Measurements from ENCODE around the gene B3GALT6. TPM values are rescaled to one million over a fixed set of nuclear protein-coding genes. Genes with fewer than 3 reads are reported as not detected.

The B3GALT6 gene
- polyA plus RNA-seq (2013): 16.1 and 16.2 TPM in 2 replicates

GRCh38 chr1:1232208-1232795 is at the start of gene B3GALT6:
Gene B3GALT6 (plus strand): TSS chr1:1232237. CDS start chr1:1232279, 42 bp downstream.
- Histone ChIP-seq H3K27ac (ENCODE audit: low read depth, low read length) (peak within 1 kb of the TSS; percentile 79), H2BK12ac (ENCODE audit: low read length) (peak within 1 kb of the TSS; percentile 16), H3K4me1 (ENCODE audit: control insufficient read depth in 1 of 2, insufficient read depth in 2 of 2, low read length in 2 of 2) (peaks cover 16 to 18% of the 10 kb centered on the region in 2 experiments), H3K4me3 (ENCODE audit: low read depth, low read length) (peak within 1 kb of the TSS; percentile 95), H3K9ac (ENCODE audit: low read length) (peak within 1 kb of the TSS; percentile 96), H3K9me3 (ENCODE audit: insufficient read depth, low read depth, low read length) (peaks cover 12% of the 10 kb centered on the region), H4K91ac (ENCODE audit: low read depth, low read length) (peak within 1 kb of the TSS; percentile 96), H3K79me2 (ENCODE audit: control insufficient read depth, insufficient read depth, low read length, poor library complexity) (peaks cover 14% of the 10 kb centered on the region), H3K79me1 (ENCODE audit: low read length) (peaks cover 10% of the 10 kb centered on the region), H3K4ac (ENCODE audit: low read depth, low read length) (peak within 1 kb of the TSS; percentile 85), H2BK120ac (ENCODE audit: insufficient read depth, low read length, poor library complexity) (peak within 1 kb of the TSS; percentile 94), H3K4me2 (ENCODE audit: low read length) (peak within 1 kb of the TSS; percentile 91), H3K18ac (ENCODE audit: low read length) (peak within 1 kb of the TSS; percentile 96), H4K8ac (ENCODE audit: low read depth, low read length) (peak within 1 kb of the TSS; percentile 97), H3K14ac (ENCODE audit: low read length) (peak within 1 kb of the TSS; percentile 96), H3K27me3 (ENCODE audit: insufficient read depth, low read length) (no peaks in the 10 kb centered on the region), H2BK5ac (ENCODE audit: low read depth, low read length, poor library complexity) (peak within 1 kb of the TSS; percentile 74), H4K12ac (ENCODE audit: low read depth, low read length) (peak within 1 kb of the TSS; percentile 96), H2AK5ac (ENCODE audit: low read length) (peak within 1 kb of the TSS; percentile 100), H3K36me3 (ENCODE audit: control insufficient read depth in 1 of 2, insufficient read depth in 2 of 2, low read length in 2 of 2) (peaks cover 27 to 32% of the 10 kb centered on the region in 2 experiments), H3K23ac (ENCODE audit: low read length) (no peak within 1 kb of the TSS), H2AFZ (ENCODE audit: insufficient read depth, low read length, poor library complexity) (peak within 1 kb of the TSS; percentile 99)
- no CpG with 5 or more reads among the region's 100 CpGs for WGBS (ENCODE audit: extremely low coverage, insufficient coverage, insufficient read length)
- DNase-seq: no peak

DNA sequence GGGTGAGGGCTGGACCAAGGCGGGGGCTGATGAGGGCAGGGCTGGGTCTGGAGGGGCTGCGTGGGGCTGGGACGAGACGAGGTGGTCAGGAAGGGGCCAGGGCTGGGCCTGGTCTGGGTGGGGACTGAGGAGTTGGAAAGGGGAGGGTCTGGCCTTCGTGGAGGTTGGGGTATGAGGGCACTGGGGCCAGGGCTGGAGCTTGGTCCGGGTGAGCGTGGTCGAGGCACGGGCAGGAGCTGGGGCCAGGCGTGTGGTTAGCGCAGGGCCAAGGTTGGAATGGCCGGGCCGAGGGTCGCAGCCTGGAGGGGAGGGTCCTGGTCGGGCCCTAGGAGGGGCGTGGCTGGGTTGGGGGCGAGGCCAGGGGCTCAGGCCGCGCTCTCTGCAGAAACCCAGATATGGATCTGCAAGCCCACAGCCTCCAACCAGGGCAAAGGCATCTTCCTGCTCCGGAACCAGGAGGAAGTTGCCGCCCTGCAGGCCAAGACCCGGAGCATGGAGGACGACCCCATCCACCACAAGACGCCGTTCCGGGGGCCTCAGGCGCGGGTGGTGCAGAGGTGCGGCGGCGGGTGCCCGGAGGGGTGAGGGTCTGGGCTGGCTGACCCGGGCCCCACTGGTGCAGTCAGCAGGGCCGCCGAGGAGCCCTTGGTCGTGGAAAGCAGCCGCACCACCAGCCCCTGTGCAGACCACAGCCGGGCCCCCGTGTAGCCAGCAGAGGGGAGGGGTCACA is 49.4 kb upstream of the B3GALT6 start:
- Histone ChIP-seq H3K4me1 (ENCODE audit: control insufficient read depth in 1 of 2, insufficient read depth in 2 of 2, low read length in 2 of 2) (no peaks in the 10 kb centered on the region), H3K36me3 (ENCODE audit: control insufficient read depth in 1 of 2, insufficient read depth in 2 of 2, low read length in 2 of 2) (no peaks in the 10 kb centered on the region), H3K9me3 (ENCODE audit: insufficient read depth, low read depth, low read length) (peaks cover 8% of the 10 kb centered on the region), H3K27ac (ENCODE audit: low read depth, low read length) (no peak overlapping the region), H3K23ac (ENCODE audit: low read length) (no peak overlapping the region), H3K4me2 (ENCODE audit: low read length) (no peak overlapping the region), H3K79me2 (ENCODE audit: control insufficient read depth, insufficient read depth, low read length, poor library complexity) (no peaks in the 10 kb centered on the region), H2BK12ac (ENCODE audit: low read length) (no peak overlapping the region), H4K91ac (ENCODE audit: low read depth, low read length) (no peak overlapping the region), H3K4ac (ENCODE audit: low read depth, low read length) (no peak overlapping the region), H4K8ac (ENCODE audit: low read depth, low read length) (no peak overlapping the region), H3K4me3 (ENCODE audit: low read depth, low read length) (no peak overlapping the region), H3K27me3 (ENCODE audit: insufficient read depth, low read length) (no peaks in the 10 kb centered on the region), H2AK5ac (ENCODE audit: low read length) (no peak overlapping the region), H3K79me1 (ENCODE audit: low read length) (no peaks in the 10 kb centered on the region), H4K12ac (ENCODE audit: low read depth, low read length) (no peak overlapping the region), H3K18ac (ENCODE audit: low read length) (no peak overlapping the region), H2BK5ac (ENCODE audit: low read depth, low read length, poor library complexity) (no peak overlapping the region), H2BK120ac (ENCODE audit: insufficient read depth, low read length, poor library complexity) (no peak overlapping the region), H2AFZ (ENCODE audit: insufficient read depth, low read length, poor library complexity) (no peak overlapping the region), H3K14ac (ENCODE audit: low read length) (no peak overlapping the region), H3K9ac (ENCODE audit: low read length) (no peak overlapping the region)
- no peak for DNase-seq
- WGBS (ENCODE audit: extremely low coverage, insufficient coverage, insufficient read length): no CpG with 5 or more reads among the region's 39 CpGs

- Histone ChIP-seq H3K27ac (ENCODE audit: low read depth, low read length) (no peak overlapping the region), H4K8ac (ENCODE audit: low read depth, low read length) (no peak overlapping the region), H2BK12ac (ENCODE audit: low read length) (no peak overlapping the region), H2BK5ac (ENCODE audit: low read depth, low read length, poor library complexity) (no peak overlapping the region), H3K79me2 (ENCODE audit: control insufficient read depth, insufficient read depth, low read length, poor library complexity) (no peaks in the 10 kb centered on the region), H3K27me3 (ENCODE audit: insufficient read depth, low read length) (no peaks in the 10 kb centered on the region), H4K91ac (ENCODE audit: low read depth, low read length) (no peak overlapping the region), H3K4me2 (ENCODE audit: low read length) (no peak overlapping the region), H3K9me3 (ENCODE audit: insufficient read depth, low read depth, low read length) (peaks cover 8% of the 10 kb centered on the region), H3K4me1 (ENCODE audit: control insufficient read depth in 1 of 2, insufficient read depth in 2 of 2, low read length in 2 of 2) (no peaks in the 10 kb centered on the region), H3K23ac (ENCODE audit: low read length) (no peak overlapping the region), H4K12ac (ENCODE audit: low read depth, low read length) (no peak overlapping the region), H3K14ac (ENCODE audit: low read length) (no peak overlapping the region), H2BK120ac (ENCODE audit: insufficient read depth, low read length, poor library complexity) (no peak overlapping the region), H3K4ac (ENCODE audit: low read depth, low read length) (no peak overlapping the region), H3K4me3 (ENCODE audit: low read depth, low read length) (no peak overlapping the region), H3K9ac (ENCODE audit: low read length) (no peak overlapping the region), H3K36me3 (ENCODE audit: control insufficient read depth in 1 of 2, insufficient read depth in 2 of 2, low read length in 2 of 2) (no peaks in the 10 kb centered on the region), H3K79me1 (ENCODE audit: low read length) (no peaks in the 10 kb centered on the region), H2AFZ (ENCODE audit: insufficient read depth, low read length, poor library complexity) (no peak overlapping the region), H3K18ac (ENCODE audit: low read length) (no peak overlapping the region), H2AK5ac (ENCODE audit: low read length) (no peak overlapping the region)
- no CpG with 5 or more reads among the region's 21 CpGs for WGBS (ENCODE audit: extremely low coverage, insufficient coverage, insufficient read length)
- no peak for DNase-seq
Measured at GRCh38 chr1:1183221-1183747, 48.8 kb upstream of the B3GALT6 start.

- Histone ChIP-seq H3K9me3 (ENCODE audit: insufficient read depth, low read depth, low read length) (peaks cover 8% of the 10 kb centered on the region), H3K4ac (ENCODE audit: low read depth, low read length) (no peak overlapping the region), H3K4me2 (ENCODE audit: low read length) (no peak overlapping the region), H3K14ac (ENCODE audit: low read length) (no peak overlapping the region), H3K79me1 (ENCODE audit: low read length) (no peaks in the 10 kb centered on the region), H2BK5ac (ENCODE audit: low read depth, low read length, poor library complexity) (no peak overlapping the region), H3K36me3 (ENCODE audit: control insufficient read depth in 1 of 2, insufficient read depth in 2 of 2, low read length in 2 of 2) (no peaks in the 10 kb centered on the region), H4K91ac (ENCODE audit: low read depth, low read length) (no peak overlapping the region), H3K27ac (ENCODE audit: low read depth, low read length) (no peak overlapping the region), H3K27me3 (ENCODE audit: insufficient read depth, low read length) (no peaks in the 10 kb centered on the region), H3K4me3 (ENCODE audit: low read depth, low read length) (no peak overlapping the region), H2AFZ (ENCODE audit: insufficient read depth, low read length, poor library complexity) (no peak overlapping the region), H3K9ac (ENCODE audit: low read length) (no peak overlapping the region), H3K23ac (ENCODE audit: low read length) (no peak overlapping the region), H4K8ac (ENCODE audit: low read depth, low read length) (no peak overlapping the region), H3K4me1 (ENCODE audit: control insufficient read depth in 1 of 2, insufficient read depth in 2 of 2, low read length in 2 of 2) (no peaks in the 10 kb centered on the region), H2BK12ac (ENCODE audit: low read length) (no peak overlapping the region), H4K12ac (ENCODE audit: low read depth, low read length) (no peak overlapping the region), H2AK5ac (ENCODE audit: low read length) (no peak overlapping the region), H2BK120ac (ENCODE audit: insufficient read depth, low read length, poor library complexity) (no peak overlapping the region), H3K18ac (ENCODE audit: low read length) (no peak overlapping the region), H3K79me2 (ENCODE audit: control insufficient read depth, insufficient read depth, low read length, poor library complexity) (no peaks in the 10 kb centered on the region)
- WGBS (ENCODE audit: extremely low coverage, insufficient coverage, insufficient read length): no CpG with 5 or more reads among the region's 33 CpGs
- no peak for DNase-seq
Measured at GRCh38 chr1:1183833-1184775, 47.9 kb upstream of the B3GALT6 start.

All from trophoblast cell (in vitro differentiated cells and primary cell).